Measurements from ENCODE around the gene NDUFS2.

NDUFS2 gene

DNA sequence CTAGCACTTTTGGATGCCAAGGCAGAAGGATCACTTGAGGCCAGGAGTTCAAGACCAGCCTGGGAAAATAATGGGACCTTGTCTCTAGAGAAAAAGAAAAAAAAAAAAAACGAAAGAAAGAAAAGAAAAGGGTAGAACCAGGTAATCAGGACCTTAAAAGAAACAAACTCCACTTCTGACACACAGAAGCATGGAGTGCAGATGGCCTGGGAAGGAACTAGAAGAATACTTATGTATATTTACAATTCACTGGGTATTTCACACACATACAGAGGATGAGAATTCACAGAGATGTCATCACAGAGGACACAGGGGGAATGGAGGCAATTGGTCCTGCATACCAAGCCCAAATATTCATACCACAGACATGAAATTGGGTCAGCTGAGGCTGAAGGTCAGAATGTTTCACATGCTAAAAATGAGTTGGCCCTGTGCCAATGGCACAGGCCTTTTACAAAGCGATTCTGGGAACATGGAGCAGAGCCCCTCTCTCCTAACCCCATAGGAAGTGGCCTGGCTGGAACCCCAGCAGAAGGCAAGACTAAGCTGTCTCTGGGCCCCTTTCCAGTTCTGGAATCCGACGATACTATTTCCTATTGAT is 29.3 kb upstream of the NDUFS2 start:
- DNase-seq: no peak

DNA sequence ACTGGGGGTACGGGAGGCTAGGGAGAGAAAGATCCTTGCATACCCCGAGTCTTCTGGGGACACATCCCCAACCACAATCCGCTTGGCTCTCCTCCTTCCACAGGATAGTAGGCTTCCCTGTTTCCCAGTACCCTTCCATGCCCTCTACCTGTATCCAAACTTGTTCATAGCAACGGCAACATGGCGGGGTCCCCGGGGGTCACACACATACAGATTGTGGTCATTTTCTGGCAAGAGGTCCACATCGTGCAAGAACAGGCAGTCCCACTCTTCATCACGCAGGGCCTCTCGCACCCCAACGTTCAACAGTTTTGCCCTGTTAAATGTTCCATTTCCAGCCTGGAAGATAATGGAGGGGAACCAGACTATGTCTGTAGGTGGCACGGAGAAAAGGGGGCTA is 28.5 kb upstream of the NDUFS2 start:
- no peak for DNase-seq

DNA sequence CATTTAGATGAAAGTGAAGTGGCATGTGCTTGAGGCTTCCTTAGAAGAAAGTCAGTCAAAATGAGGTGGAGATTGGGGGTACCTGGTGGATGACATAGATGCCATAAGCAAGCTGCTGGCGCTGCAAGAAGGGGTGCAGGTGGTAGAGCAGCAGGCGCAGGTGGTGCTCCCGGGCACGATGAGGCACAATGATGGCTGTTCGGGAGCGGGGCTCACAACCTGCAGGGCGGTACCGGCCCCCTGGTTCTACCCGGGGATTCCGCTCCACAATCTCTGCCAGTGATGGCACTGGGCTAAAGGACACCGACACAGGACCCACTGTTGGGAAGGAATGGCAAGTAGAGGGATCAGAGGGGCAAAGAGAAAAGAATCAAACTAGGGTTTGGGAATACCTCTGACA is 27.3 kb upstream of the NDUFS2 start:
- no peak for DNase-seq

DNA sequence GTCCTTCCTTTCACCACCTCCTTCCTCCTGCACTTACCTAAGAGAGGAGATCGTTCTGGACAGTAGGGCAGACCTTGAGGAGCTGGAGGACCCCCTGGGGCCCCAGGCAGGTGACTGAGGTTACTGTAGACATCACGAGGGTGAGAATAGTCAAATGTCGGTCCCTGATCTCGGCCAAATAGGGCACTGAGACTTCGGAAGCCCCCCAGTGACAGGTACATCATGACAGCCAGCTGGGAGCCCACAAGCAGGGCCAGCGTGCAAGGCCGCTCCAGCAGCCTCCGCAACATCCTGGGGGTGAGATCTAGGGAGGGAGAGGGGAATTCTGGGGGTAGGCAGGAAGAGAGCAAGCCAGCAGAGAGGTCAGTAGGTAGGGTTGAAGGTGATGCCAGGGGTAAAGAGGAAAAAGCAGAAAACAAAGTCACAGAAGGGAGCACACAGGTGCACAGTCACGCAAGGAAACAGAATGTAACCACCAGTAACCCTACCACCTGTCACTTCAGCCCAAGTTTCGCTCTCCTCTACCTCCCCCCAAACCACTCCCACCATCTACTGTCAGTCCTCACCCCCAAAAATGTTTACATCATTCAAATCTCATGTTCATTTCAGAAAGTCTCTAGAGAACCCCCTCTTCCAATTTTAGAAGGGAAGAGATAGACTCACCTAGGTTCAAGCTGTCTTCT is 26.3 kb upstream of the NDUFS2 start:
- DNase-seq: no peak

DNA sequence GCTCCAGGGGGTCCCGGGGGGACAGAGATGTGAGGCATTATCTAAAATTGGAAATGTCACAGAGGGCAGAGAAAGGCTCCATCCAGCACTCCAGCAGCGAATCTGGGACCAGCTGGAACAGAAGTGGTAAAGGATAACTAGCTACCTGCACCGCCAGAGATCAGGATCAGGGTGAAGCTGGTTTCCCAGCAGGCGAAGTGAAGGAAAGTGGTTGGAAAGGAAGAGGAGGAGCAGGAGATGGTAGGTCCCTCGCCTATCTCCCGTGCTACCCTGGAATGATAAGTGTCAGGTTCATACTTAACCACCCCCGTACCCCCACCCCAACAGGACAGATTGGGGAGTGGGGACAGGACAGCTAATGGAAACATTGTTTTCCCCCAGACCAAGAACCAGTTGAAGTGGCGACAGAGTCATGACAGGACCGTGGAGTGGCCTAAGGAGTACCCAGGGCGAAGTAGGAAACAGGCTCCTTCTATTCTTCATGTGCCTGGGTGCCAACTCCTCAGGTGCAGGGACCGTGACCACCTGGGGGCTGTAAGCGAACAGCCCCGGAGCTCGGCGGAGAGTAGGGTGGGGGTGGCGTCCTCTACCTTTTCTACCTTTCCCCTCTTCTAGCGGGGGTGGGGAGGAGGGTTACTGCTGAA is 25.6 kb upstream of the NDUFS2 start:
- DNase-seq: no peak

DNA sequence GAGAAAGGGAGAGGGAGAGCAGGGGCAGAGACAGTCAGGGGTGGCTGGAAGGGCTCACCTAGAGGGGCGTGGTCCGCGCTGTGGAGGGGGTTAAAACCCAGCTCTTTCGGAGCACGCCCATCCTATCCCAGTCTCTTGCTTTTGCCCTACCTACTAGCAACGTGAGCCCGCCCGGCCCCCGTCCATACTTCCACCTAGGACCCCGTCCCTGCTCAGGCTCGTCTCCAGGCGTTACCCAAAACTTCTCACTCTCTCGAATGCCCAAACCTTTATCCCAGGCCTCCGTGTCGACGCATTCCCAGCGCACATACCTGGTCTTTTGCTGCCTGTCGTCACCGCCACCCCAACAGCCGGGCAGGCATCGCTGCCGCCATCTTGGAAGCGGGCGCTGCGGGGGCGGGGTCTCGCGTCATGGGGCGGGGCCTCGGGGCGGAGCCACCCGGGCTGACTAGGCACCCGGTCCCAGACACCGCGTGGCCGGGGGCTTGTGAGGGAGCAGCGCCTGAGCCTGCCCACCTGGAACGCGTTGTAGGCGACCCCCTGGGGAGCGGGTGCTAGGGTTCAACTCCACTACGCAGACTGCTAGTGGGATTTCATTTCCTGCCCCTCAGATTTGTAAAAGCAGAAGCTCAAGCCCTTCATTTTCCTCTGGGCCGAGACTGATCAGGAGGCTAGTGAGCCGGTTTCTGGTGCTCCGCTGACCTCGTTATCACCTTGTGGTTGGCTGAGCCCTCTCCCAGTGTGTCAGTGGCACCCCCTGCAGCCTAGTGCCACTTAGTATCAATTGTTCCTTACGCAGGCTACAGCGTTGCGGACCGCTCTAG is 24.8 kb upstream of the NDUFS2 start, which contains the start of gene B4GALT3:
Gene B4GALT3, minus strand, starts transcription at position 396 of the 824 bp plus-strand sequence. CDS start 1,447 bp downstream, outside the sequence.
- peak; percentile 93 for DNase-seq

DNA sequence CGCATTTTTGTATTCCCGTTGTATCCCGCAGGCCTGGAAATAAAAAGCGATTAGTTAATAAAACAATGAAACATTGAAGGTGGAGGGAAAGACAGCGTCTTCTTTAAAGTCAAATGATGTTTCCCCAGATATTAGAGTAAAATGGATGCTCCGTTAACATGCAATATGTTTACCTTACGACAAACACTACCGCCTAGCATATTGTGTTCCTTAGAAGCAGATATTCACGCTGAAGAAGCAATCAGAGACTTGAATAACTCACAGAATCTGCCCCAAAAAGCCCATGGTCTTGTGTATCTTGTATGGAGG is 24.3 kb upstream of the NDUFS2 start:
- no peak for DNase-seq

DNA sequence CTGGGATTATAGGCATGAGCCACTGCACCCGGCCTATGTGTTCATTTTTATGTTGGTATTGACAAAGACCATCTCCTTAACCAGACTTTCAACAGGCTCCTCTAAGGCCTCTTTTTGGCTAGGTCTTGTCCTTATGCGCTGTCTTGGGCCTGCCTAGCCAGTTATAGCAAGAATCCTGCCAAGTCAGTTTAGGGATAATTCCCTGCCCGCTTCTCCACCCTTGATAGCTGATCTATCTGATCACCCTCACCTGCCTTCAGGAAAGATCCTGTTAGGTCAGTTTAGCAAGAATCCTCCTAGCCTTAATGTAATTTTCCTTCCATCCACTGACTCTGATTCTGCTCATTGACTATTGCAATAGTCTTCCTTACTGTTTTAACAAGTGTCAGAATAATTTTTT is 22.5 kb upstream of the NDUFS2 start:
- no peak for DNase-seq

DNA sequence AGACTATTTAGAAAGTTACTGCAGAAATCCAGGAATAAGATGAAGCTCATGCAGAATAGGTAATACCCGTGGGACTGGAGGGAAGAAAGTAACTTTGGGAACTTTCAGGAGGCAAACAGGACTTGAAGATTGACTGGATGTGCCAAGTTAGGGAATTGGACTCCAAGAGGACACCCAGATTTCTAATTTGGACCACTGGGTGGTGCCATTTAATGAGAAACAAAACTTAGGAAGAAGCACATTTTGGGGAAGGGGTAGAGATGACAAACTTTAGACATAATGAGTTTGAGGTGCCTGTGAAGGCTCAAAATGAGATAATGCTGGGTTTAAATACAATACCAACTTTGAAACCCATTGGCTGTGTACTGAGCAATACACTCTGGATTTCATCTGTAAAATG is 21.5 kb upstream of the NDUFS2 start:
- no peak for DNase-seq

DNA sequence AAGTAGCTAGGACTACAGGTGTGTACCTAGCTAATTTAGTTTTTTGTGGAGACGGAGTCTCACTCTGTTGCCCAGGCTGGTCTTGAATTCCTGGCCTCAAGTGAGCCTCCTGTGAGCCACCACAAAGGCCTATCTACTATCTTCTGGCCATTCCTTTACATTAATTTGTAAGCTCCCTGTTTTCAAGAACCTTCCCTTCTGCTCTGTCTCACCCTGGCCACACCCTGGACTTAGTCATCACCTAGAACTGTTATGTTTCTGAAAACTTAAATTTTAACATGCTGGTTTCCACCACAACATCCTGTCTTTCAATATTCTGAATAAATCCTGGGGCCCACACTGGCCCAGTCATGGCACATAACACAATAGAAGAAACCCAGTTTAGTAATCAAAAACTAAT is 20.0 kb upstream of the NDUFS2 start:
- no peak for DNase-seq

DNA sequence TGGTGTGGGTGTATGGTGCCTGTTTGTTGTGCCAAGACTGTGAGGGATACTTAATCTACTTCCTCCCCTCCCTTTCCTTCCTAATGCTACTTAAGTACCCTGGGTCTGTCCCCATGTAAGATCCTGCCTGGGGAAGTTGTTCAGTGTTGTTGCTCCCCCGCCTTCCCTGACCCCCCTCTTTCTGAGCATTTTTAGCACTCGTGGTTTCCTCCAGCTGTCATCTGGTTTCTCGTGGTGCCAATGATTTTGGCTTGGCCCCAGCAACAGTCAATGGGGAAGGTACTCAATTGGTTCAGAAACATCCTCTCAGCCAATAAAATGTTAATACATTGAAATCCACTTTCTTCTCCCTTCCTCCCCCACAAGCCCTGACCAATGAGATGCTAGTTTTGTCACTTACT is 16.9 kb upstream of the NDUFS2 start:
- DNase-seq: no peak

DNA sequence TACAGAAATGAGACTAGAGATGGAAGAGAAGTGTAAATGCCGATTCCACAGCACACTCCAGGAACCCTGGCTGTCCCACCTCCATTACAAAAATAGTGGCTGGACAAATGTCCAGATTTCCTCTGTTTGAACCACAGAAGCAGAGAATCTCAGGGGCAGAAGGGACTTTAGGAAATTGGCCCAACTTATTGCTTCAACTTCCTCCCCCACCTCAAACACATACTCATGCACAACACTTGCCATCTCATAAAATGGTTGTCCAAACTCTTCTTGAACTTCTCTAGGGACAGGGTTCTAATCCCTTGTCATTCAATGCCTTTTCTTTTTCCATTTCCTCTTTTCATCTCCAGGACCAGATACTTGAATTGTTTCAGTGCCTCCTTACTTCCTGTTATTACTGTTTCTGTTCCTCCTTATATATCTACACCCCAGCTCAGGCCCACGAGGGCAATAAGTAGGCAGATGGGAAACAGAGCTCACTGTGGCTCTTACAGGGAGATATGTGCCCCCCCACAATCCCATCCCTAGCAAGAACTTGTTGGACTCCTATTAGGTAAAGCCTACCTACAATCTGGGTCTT is 16.3 kb upstream of the NDUFS2 start:
- no peak for DNase-seq

DNA sequence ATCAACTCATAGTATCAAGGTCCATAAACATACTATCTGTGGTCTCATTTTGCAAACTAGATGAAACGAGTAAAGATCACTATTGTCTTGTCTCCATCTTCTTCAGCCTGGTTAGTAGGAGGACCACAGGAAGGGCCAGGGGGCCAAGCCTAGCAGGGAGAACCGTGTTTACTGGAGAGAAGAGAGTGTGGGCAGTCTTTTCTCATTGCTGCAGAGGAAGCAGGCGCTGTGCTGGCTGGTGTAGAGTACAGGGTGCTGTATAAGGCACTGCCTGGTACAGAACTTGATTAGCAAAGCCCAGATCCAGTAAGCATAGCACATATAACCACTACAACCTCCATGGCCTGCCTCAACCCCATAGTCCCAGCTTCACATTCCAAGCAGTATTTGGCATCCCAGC is 14.9 kb upstream of the NDUFS2 start:
- DNase-seq: no peak

DNA sequence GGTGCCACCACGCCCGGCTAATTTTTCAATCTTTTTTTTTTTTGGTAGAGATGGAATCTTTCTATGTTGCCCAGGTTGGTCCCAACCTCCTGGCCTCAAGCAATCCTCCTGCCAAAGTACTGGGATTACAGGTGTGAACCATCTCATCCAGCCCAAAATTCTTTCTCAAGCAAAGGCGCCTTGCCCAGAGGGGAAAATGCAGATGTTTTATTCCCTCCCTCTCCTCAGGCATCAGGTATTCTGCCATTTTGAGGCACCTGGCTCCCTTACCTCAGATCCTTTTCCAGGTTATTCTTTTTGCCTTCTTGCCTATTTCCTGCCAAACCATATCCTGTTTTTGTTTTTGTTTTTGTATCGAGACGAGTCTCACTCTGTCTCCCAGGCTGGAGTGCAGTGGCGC is 13.8 kb upstream of the NDUFS2 start:
- no peak for DNase-seq

DNA sequence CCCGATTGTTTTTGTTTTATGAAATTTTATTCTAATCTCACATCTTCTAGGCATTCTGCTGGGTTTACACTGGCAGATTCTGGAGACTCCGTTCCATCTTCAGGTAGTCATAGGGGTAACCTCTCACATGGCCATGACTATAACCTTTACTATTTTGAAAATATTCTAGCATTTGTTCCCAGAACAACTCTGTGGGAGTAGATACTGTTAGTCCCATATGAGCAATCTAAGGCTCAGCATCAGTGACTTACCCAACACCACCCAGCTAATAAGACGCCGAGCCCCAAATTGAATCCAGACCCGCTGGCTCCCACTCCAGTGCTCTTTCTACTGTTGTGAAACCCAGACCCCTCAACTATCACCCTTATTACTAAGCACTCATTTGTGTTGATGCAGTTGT is 13.1 kb upstream of the NDUFS2 start:
- DNase-seq: no peak

DNA sequence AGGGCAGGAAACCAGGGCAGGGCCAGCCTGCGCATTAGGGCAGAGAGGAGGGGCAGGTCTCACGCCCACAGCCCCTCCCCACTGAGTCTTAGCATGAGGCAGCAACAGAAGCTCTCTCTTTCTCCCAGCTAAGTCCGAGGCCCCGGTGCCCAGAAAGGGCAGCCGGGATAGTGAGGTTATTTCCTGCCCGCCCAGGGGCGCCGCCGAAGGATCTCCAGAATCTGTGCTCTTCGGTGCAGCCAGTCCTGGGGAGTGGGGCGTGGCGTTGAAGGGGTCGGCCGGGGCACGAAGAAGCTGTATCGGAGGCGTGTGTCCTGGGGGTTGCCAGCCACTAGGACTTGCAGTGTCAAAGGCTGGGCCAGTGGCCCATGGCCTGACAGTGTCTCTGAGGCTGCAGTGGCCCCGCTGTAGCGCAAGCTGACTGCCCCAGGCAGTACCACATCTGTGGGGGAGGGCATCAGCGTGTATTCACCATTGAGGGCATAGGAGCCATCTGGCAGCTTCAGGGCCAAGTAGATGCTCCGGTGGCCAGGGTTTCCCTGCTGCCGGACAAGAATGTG is 11.1 kb upstream of the NDUFS2 start:
- DNase-seq: no peak

DNA sequence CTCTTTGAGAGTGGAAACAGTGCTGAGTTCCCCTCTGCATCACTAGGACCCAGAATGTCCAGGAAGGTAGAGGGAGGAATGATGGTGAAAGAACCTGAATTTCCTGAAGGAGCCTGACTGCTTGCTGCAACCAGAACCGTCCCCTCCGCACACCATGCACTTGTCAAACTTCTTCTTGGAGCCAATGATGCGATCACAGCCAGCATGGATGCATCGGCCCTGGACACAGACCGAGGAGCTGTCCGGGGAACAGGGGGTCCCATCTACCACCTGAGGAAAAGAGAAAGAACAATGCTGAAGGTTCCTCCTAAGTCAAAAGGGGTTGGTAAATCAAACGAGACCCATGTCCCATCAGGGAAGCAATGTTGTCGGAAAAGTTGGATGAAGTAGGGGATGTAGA is 10.2 kb upstream of the NDUFS2 start:
- DNase-seq: no peak

DNA sequence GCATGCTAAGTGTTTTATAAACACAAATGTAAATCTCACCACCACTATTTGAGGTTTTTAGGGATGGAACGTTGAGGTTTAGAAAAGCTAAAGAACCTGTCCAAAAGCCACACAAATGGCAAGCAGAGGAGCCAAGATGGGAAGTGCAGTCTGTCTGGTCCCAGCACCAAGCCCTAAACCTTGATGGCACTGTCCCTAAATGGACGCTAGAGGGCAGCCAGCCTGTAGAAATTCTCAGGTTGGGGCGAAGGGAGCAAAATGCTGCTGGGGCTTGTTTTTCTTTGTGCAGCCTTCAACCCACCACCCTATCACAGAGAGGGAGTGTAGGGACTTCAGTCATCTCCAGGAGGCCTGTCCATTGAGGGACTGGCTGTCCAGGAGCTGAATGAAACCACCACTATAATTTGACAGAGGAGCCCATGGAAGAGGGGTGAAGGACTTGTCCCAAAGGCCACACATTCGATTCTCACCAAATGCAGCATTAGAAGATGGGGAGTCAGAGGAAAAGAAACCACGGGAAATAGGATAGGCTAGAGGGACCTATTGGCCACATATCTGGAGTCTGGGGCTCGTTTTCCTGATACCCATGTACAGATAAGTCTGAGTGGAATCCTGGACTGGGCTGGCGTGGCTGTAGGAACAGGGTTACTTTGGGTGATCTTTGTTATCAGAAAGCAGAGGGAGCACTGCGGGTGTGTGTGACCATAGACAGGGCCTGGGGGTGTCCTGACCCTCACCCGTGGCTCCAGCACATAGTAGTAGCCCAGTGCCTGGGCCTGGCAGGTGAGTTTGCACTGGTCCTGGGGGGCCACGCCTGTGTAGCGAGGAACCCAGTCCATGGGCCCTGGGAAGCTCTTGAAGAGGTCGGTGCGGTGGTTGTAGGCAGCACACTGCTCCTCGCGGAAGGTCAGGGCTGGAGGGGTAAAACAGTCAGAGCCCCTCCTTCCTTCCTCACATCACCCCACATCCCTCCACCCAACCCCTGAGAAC is 9.4 kb upstream of the NDUFS2 start:
- DNase-seq: peak; percentile 69

DNA sequence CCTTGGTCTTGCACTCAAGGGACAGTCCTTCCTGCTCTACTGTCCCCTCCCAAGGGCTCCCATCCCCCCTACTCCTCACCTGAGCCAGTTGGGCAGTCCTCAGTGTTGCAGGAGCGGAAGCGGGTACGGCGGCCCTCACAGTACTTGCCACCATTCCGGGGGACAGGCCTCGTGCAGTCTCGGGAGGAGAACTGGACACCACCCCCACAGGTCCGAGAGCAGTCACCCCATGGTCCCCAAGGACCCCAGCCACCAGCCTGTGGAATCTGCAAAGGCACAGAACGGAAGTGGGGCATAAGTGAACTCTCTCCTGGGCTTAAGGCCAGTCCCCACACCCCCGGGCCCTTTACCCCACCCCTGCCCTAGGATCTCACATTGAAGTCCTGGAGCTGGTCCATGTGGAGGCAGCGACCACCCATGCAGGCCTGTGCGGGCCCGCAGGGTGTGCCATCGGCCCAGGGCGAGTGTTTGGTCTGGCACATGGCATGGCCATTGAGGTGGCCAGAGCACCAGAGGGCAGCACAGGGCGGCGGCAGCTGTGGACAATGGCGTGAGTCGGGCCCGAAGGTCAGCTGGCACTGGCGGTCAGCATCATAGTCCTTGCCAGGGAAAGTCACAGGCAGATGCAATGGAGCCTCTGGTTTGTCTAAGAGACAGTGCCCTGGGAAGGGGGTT is 8.5 kb upstream of the NDUFS2 start:
- DNase-seq: no peak

DNA sequence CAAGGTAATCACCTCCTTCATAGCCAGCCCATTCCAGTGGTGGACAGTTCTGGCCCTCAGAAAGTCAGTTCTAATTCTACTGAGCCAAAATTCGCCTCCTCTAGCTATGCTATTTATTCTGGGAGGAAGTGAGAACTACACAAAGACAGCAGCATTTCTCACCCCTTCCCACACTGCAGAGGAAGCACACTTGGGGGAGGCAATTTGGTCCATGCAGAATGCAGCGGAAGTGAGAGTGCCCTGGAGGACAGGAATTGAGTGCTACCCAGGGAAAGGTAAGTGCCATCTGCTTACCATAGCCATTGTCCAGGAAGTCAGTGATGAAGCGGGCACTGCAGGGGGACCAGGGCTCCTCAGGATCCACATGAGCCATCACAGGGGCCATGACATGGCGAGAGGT is 7.0 kb upstream of the NDUFS2 start:
- no peak for DNase-seq

DNA sequence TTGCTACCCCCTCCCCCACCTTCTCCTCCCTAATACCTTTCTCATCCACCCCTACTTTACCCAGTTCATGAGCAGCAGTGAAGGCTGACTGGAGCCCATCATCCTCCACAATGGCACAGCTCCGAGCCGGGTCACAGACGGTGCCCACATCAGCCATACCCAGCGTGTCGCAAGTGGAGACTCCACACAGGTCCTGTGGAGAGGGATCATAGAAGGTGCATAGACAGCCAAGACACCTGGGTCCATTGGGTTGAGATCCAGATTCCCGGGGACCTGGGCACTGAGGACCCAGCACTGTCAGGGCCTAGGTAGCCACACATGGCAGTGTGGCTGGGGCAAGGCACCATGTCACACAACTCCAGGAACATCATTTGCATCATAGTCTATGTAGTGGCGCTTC is 6.1 kb upstream of the NDUFS2 start:
- no peak for DNase-seq

All from 8988T (cell line).